Parathyroid adenoma (tissue), 2 donors: Measurements from ENCODE around the gene KIRREL3.

Experiments used
- H2AFZ ChIP-seq: fragments of 300-600 bp; sonication (generic); one replicate; pipeline ENCODE4 v1.7.0; 2017; ENCODE audit warnings: antibody characterized with exemption, mild to moderate bottlenecking
- H3K27ac ChIP-seq: fragments of 300-600 bp; sonication (generic); one replicate; pipeline ENCODE4 v1.7.0; 2017
- H3K27me3 ChIP-seq: fragments of 300-600 bp; sonication (generic); one replicate; pipeline ENCODE4 v1.7.0; 2017; ENCODE audit warnings: low read length; ENCODE audit not compliant: control insufficient read depth, insufficient read depth
- H3K36me3 ChIP-seq: fragments of 300-600 bp; sonication (generic); one replicate; pipeline ENCODE4 v1.7.0; 2017; ENCODE audit warnings: low read length; ENCODE audit not compliant: control insufficient read depth, insufficient read depth
- H3K4me1 ChIP-seq: fragments of 300-600 bp; sonication (generic); one replicate; pipeline ENCODE4 v1.7.0; 2017; ENCODE audit warnings: control low read depth
- H3K4me2 ChIP-seq: fragments of 300-600 bp; sonication (generic); one replicate; pipeline ENCODE4 v1.7.0; 2017; ENCODE audit warnings: low read length
- H3K4me3 ChIP-seq: fragments of 300-600 bp; sonication (generic); one replicate; pipeline ENCODE4 v1.7.0; 2017; ENCODE audit warnings: low read depth, low read length
- H3K79me2 ChIP-seq: fragments of 300-600 bp; sonication (generic); one replicate; pipeline ENCODE4 v1.7.0; 2017; ENCODE audit warnings: control low read depth
- H3K9ac ChIP-seq: fragments of 300-600 bp; sonication (generic); one replicate; pipeline ENCODE4 v1.7.0; 2017; ENCODE audit warnings: mild to moderate bottlenecking
- H3K9me3 ChIP-seq: fragments of 300-600 bp; sonication (generic); one replicate; pipeline ENCODE4 v1.7.0; 2017; ENCODE audit warnings: low read length; ENCODE audit not compliant: control insufficient read depth
- CTCF ChIP-seq: fragments of 300-600 bp; sonication (generic); IDR thresholded peaks from one replicate; pipeline ENCODE4 v1.7.0; 2017; ENCODE audit warnings: antibody characterized with exemption, mild to moderate bottlenecking
- donor health status: primary hyperparathyroidism.

The KIRREL3 gene

GRCh38 chr11:126919147-126919823 is 81.3 kb downstream of the KIRREL3 start:
- no peak overlapping the region for H2AFZ ChIP-seq
- H3K27me3 ChIP-seq = no peaks in the 10 kb centered on the region
- H3K9ac ChIP-seq = no peak overlapping the region
- no peak overlapping the region for H3K27ac ChIP-seq
- no peaks in the 10 kb centered on the region for H3K79me2 ChIP-seq
- H3K4me2 ChIP-seq = no peak overlapping the region
- no peaks in the 10 kb centered on the region for H3K4me1 ChIP-seq
- no peak overlapping the region for H3K4me3 ChIP-seq
- no peaks in the 10 kb centered on the region for H3K9me3 ChIP-seq
- no peak for TF ChIP-seq CTCF
- no peaks in the 10 kb centered on the region for H3K36me3 ChIP-seq

GRCh38 chr11:126918556-126918955 is 82.0 kb downstream of the KIRREL3 start:
- Histone ChIP-seq H3K27ac (no peak overlapping the region), H3K79me2 (no peaks in the 10 kb centered on the region), H3K9ac (no peak overlapping the region), H3K4me2 (no peak overlapping the region), H3K4me1 (no peaks in the 10 kb centered on the region), H3K27me3 (no peaks in the 10 kb centered on the region), H3K4me3 (no peak overlapping the region), H2AFZ (no peak overlapping the region), H3K9me3 (no peaks in the 10 kb centered on the region), H3K36me3 (no peaks in the 10 kb centered on the region)
- no peak for TF ChIP-seq CTCF

GRCh38 chr11:126917531-126918204 is 82.9 kb downstream of the KIRREL3 start:
- Histone ChIP-seq H3K9me3 (no peaks in the 10 kb centered on the region), H3K4me2 (no peak overlapping the region), H3K36me3 (no peaks in the 10 kb centered on the region)

GRCh38 chr11:126915430-126915829 is 85.1 kb downstream of the KIRREL3 start:
- Histone ChIP-seq H3K27ac (no peak overlapping the region), H2AFZ (no peak overlapping the region), H3K4me2 (no peak overlapping the region), H3K36me3 (no peaks in the 10 kb centered on the region), H3K79me2 (no peaks in the 10 kb centered on the region), H3K27me3 (no peaks in the 10 kb centered on the region), H3K4me1 (no peaks in the 10 kb centered on the region), H3K9ac (no peak overlapping the region), H3K4me3 (no peak overlapping the region), H3K9me3 (no peaks in the 10 kb centered on the region)
- no peak for TF ChIP-seq CTCF

More at GRCh38 chr11:126917531-126918204, 82.9 kb downstream of the KIRREL3 start:
- H3K27ac ChIP-seq = no peak overlapping the region
- no peaks in the 10 kb centered on the region for H3K4me1 ChIP-seq
- H3K79me2 ChIP-seq = no peaks in the 10 kb centered on the region
- no peak for TF ChIP-seq CTCF
- no peak overlapping the region for H3K9ac ChIP-seq
- H2AFZ ChIP-seq = no peak overlapping the region
- no peak overlapping the region for H3K4me3 ChIP-seq
- no peaks in the 10 kb centered on the region for H3K27me3 ChIP-seq
